ENCODE measurements around the gene CCDC178. TPM values are rescaled to one million over a fixed set of nuclear protein-coding genes. Genes with fewer than 3 reads are reported as not detected.
"Not testable (repeated sequence)": the region's sequence is repeated elsewhere in the genome, so short reads cannot be mapped to it uniquely, and the experiment has no call there.

CCDC178 gene
- total and polyA plus RNA-seq, 2 donors (not counting 1 experiment from before 2014, with no cell fraction given) = 0.17 TPM; not detected in 1

- Histone ChIP-seq H3K27me3 (ENCODE audit: control insufficient read depth, insufficient read depth, low read length) (no peaks in the 10 kb centered on the region), H3K79me2 (ENCODE audit: control insufficient read depth, insufficient read depth, low read length) (no peaks in the 10 kb centered on the region), H3K9ac (ENCODE audit: insufficient read depth, low read length) (no peak overlapping the region), H3K9me3 (ENCODE audit: control insufficient read depth, insufficient read depth, low read depth, low read length) (no peaks in the 10 kb centered on the region), H4K20me1 (ENCODE audit: control insufficient read depth, extremely low read depth, insufficient read depth, low read length) (no peaks in the 10 kb centered on the region), H3K4me1 (ENCODE audit: control insufficient read depth, extremely low read depth, insufficient read depth, low read length) (no peaks in the 10 kb centered on the region), H3K36me3 (ENCODE audit: control insufficient read depth, insufficient read depth, low read length) (no peaks in the 10 kb centered on the region), H3K4me2 (ENCODE audit: extremely low read depth, insufficient read depth, low read length) (no peak overlapping the region), H3K27ac (ENCODE audit: insufficient read depth, low read length) (no peak overlapping the region), H3K4me3 (replicated peaks in 1 of 4; ENCODE audit: control extremely low read depth in 1 of 4, insufficient read depth in 1 of 4, low read depth in 3 of 4, low read length in 4 of 4) (no peak overlapping the region), H2AFZ (ENCODE audit: low read length) (no peak overlapping the region)
- DNase-seq (ENCODE audit: low read depth in 2 of 2) = no peak
- TF ChIP-seq CTCF (conservative IDR thresholded peaks at IDR 0.05 in 1 of 2, IDR thresholded peaks at IDR 0.05 in 1 of 2; ENCODE audit: low read depth in 1 of 2, low read length in 2 of 2) (no peak), EZH2 (IDR thresholded peaks at IDR 0.05; ENCODE audit: low read length, missing control alignments) (no peak)
Observed at GRCh38 chr18:32961538-32961937, 479.0 kb downstream of the CCDC178 start.

- Histone ChIP-seq H3K4me1 (ENCODE audit: control insufficient read depth, extremely low read depth, insufficient read depth, low read length) (no peaks in the 10 kb centered on the region), H3K9me3 (ENCODE audit: control insufficient read depth, insufficient read depth, low read depth, low read length) (no peaks in the 10 kb centered on the region), H4K20me1 (ENCODE audit: control insufficient read depth, extremely low read depth, insufficient read depth, low read length) (no peaks in the 10 kb centered on the region), H3K9ac (ENCODE audit: insufficient read depth, low read length) (no peak overlapping the region), H3K27me3 (ENCODE audit: control insufficient read depth, insufficient read depth, low read length) (no peaks in the 10 kb centered on the region), H3K79me2 (ENCODE audit: control insufficient read depth, insufficient read depth, low read length) (no peaks in the 10 kb centered on the region), H3K27ac (ENCODE audit: insufficient read depth, low read length) (no peak overlapping the region), H2AFZ (ENCODE audit: low read length) (no peak overlapping the region), H3K4me3 (replicated peaks in 1 of 4; ENCODE audit: control extremely low read depth in 1 of 4, insufficient read depth in 1 of 4, low read depth in 3 of 4, low read length in 4 of 4) (no peak overlapping the region), H3K36me3 (ENCODE audit: control insufficient read depth, insufficient read depth, low read length) (no peaks in the 10 kb centered on the region), H3K4me2 (ENCODE audit: extremely low read depth, insufficient read depth, low read length) (no peak overlapping the region)
- no peak for TF ChIP-seq CTCF (conservative IDR thresholded peaks at IDR 0.05 in 1 of 2, IDR thresholded peaks at IDR 0.05 in 1 of 2; ENCODE audit: low read depth in 1 of 2, low read length in 2 of 2)
- TF ChIP-seq EZH2 (IDR thresholded peaks at IDR 0.05; ENCODE audit: low read length, missing control alignments) = no peak
- no peak for DNase-seq (ENCODE audit: low read depth in 2 of 2)
Observed at GRCh38 chr18:32958746-32959145, 481.8 kb downstream of the CCDC178 start.

- H3K9ac ChIP-seq (ENCODE audit: insufficient read depth, low read length) = no peak overlapping the region
- H3K4me2 ChIP-seq (ENCODE audit: extremely low read depth, insufficient read depth, low read length) = no peak overlapping the region
- H3K27ac ChIP-seq (ENCODE audit: insufficient read depth, low read length) = no peak overlapping the region
- no peak for TF ChIP-seq EZH2 (IDR thresholded peaks at IDR 0.05; ENCODE audit: low read length, missing control alignments)
- TF ChIP-seq CTCF (conservative IDR thresholded peaks at IDR 0.05 in 1 of 2, IDR thresholded peaks at IDR 0.05 in 1 of 2; ENCODE audit: low read depth in 1 of 2, low read length in 2 of 2) = peak in 1 of 2 donors; percentile 76
- no peaks in the 10 kb centered on the region for H4K20me1 ChIP-seq (ENCODE audit: control insufficient read depth, extremely low read depth, insufficient read depth, low read length)
- peak overlapping the region in 1 of 4 experiments; percentile 32 for H3K4me3 ChIP-seq (replicated peaks in 1 of 4; ENCODE audit: control extremely low read depth in 1 of 4, insufficient read depth in 1 of 4, low read depth in 3 of 4, low read length in 4 of 4)
- DNase-seq (ENCODE audit: low read depth in 2 of 2) = peak; percentile 80 to 85
- H3K4me1 ChIP-seq (ENCODE audit: control insufficient read depth, extremely low read depth, insufficient read depth, low read length) = no peaks in the 10 kb centered on the region
- no peaks in the 10 kb centered on the region for H3K36me3 ChIP-seq (ENCODE audit: control insufficient read depth, insufficient read depth, low read length)
- no peaks in the 10 kb centered on the region for H3K27me3 ChIP-seq (ENCODE audit: control insufficient read depth, insufficient read depth, low read length)
- H3K79me2 ChIP-seq (ENCODE audit: control insufficient read depth, insufficient read depth, low read length) = no peaks in the 10 kb centered on the region
- H2AFZ ChIP-seq (ENCODE audit: low read length) = no peak overlapping the region
- H3K9me3 ChIP-seq (ENCODE audit: control insufficient read depth, insufficient read depth, low read depth, low read length) = no peaks in the 10 kb centered on the region
Observed at GRCh38 chr18:32956591-32957315, 483.8 kb downstream of the CCDC178 start.

GRCh38 chr18:32952318-32952717, 488.2 kb downstream of the CCDC178 start:
- H3K4me3 ChIP-seq (replicated peaks in 1 of 4; ENCODE audit: control extremely low read depth in 1 of 4, insufficient read depth in 1 of 4, low read depth in 3 of 4, low read length in 4 of 4); DNase-seq (ENCODE audit: low read depth in 2 of 2): not testable (repeated sequence)

More at GRCh38 chr18:32952318-32952717, 488.2 kb downstream of the CCDC178 start:
- H3K36me3 ChIP-seq (ENCODE audit: control insufficient read depth, insufficient read depth, low read length); H3K27me3 ChIP-seq (ENCODE audit: control insufficient read depth, insufficient read depth, low read length); H3K9me3 ChIP-seq (ENCODE audit: control insufficient read depth, insufficient read depth, low read depth, low read length); H2AFZ ChIP-seq (ENCODE audit: low read length); H3K4me1 ChIP-seq (ENCODE audit: control insufficient read depth, extremely low read depth, insufficient read depth, low read length); H3K79me2 ChIP-seq (ENCODE audit: control insufficient read depth, insufficient read depth, low read length); H4K20me1 ChIP-seq (ENCODE audit: control insufficient read depth, extremely low read depth, insufficient read depth, low read length); H3K9ac ChIP-seq (ENCODE audit: insufficient read depth, low read length); H3K4me2 ChIP-seq (ENCODE audit: extremely low read depth, insufficient read depth, low read length); H3K27ac ChIP-seq (ENCODE audit: insufficient read depth, low read length): not testable (repeated sequence)
